Gastroesophageal sphincter (tissue), 3 donors: ENCODE data around the gene AOX1.

ENCODE experiments used
- CTCF ChIP-seq, 4 experiments: fragments of 200-600 bp in 2 of 4; fragments of 450-650 bp in 2 of 4; sonication (generic) in 1 of 4; IDR thresholded peaks; one replicate each; pipeline ENCODE4 v1.5.1; 2017 to 2019; ENCODE audit warnings: antibody characterized with exemption in 4 of 4, mild to moderate bottlenecking in 2 of 4, moderate library complexity in 2 of 4
- EP300 ChIP-seq: sonication (generic); formaldehyde crosslinking; IDR thresholded peaks from one replicate; pipeline ENCODE4 v1.6.1; 2017; ENCODE audit warnings: antibody characterized with exemption, mild to moderate bottlenecking
- POLR2A ChIP-seq, 2 donors: fragments of 450-650 bp; IDR thresholded peaks; one replicate each; pipeline ENCODE4 v1.6.1; 2017; ENCODE audit warnings: antibody characterized with exemption in 2 of 2, mild to moderate bottlenecking in 2 of 2, moderate library complexity in 1 of 2
- POLR2AphosphoS5 ChIP-seq: sonication (generic); formaldehyde crosslinking; IDR thresholded peaks from one replicate; pipeline ENCODE4 v1.6.1; 2017; ENCODE audit warnings: antibody characterized with exemption

- no peak for TF ChIP-seq CTCF (IDR thresholded peaks at IDR 0.05)
- no peak for TF ChIP-seq EP300
- no peak for TF ChIP-seq POLR2A (IDR thresholded peaks at IDR 0.05)
- no peak for TF ChIP-seq POLR2AphosphoS5
Measured at GRCh38 chr2:200631287-200631686, 45.5 kb downstream of the AOX1 start.
